HUES6 (cell line): Measurements from ENCODE around the gene HOXD1.

ENCODE experiments used
- H3K27ac ChIP-seq: 2 replicates; pipeline ENCODE4 v1.7.0; 2013; ENCODE audit warnings: low read depth, mild to moderate bottlenecking, low read length, inconsistent platforms
- H3K27me3 ChIP-seq: 2 replicates; pipeline ENCODE4 v1.6.1; 2013; ENCODE audit warnings: low read length; ENCODE audit not compliant: control insufficient read depth, insufficient read depth
- H3K36me3 ChIP-seq: 2 replicates; pipeline ENCODE4 v1.6.1; 2013; ENCODE audit warnings: low read length; ENCODE audit not compliant: control insufficient read depth, insufficient read depth
- H3K4me1 ChIP-seq: 2 replicates; pipeline ENCODE4 v1.6.1; 2013; ENCODE audit warnings: low read length; ENCODE audit not compliant: control insufficient read depth, insufficient read depth
- H3K4me3 ChIP-seq: 2 replicates; pipeline ENCODE4 v1.5.1; 2013; ENCODE audit warnings: low read depth, low read length
- H3K9ac ChIP-seq: one replicate; pipeline ENCODE4 v1.6.1; 2013; ENCODE audit warnings: mild to moderate bottlenecking, low read length
- H3K9me3 ChIP-seq: 2 replicates; pipeline ENCODE4 v1.6.1; 2013; ENCODE audit warnings: low read depth, low read length; ENCODE audit not compliant: control insufficient read depth, insufficient read depth

Gene HOXD1

GRCh38 chr2:176193048-176193447 is 4.6 kb downstream of the HOXD1 start:
- Histone ChIP-seq H3K9ac (no peak overlapping the region), H3K36me3 (no peaks in the 10 kb centered on the region), H3K27ac (no peak overlapping the region), H3K9me3 (no peaks in the 10 kb centered on the region), H3K4me1 (peaks cover 26% of the 10 kb centered on the region), H3K27me3 (peaks cover 86% of the 10 kb centered on the region), H3K4me3 (no peak overlapping the region)

GRCh38 chr2:176199902-176200301 is 11.4 kb downstream of the HOXD1 start:
- H3K27me3 ChIP-seq: peaks cover 23% of the 10 kb centered on the region
- no peak overlapping the region for H3K4me3 ChIP-seq
- H3K9me3 ChIP-seq: no peaks in the 10 kb centered on the region
- no peak overlapping the region for H3K9ac ChIP-seq
- no peak overlapping the region for H3K27ac ChIP-seq
- no peaks in the 10 kb centered on the region for H3K4me1 ChIP-seq
- H3K36me3 ChIP-seq: no peaks in the 10 kb centered on the region

GRCh38 chr2:176200971-176201370 is 12.5 kb downstream of the HOXD1 start:
- no peaks in the 10 kb centered on the region for H3K36me3 ChIP-seq
- H3K4me3 ChIP-seq: no peak overlapping the region
- H3K9me3 ChIP-seq: no peaks in the 10 kb centered on the region
- H3K27ac ChIP-seq: no peak overlapping the region
- H3K4me1 ChIP-seq: no peaks in the 10 kb centered on the region
- no peak overlapping the region for H3K9ac ChIP-seq
- H3K27me3 ChIP-seq: peaks cover 18% of the 10 kb centered on the region

GRCh38 chr2:176202491-176202890 is 14.0 kb downstream of the HOXD1 start:
- Histone ChIP-seq H3K9ac (no peak overlapping the region), H3K27ac (no peak overlapping the region), H3K4me1 (no peaks in the 10 kb centered on the region), H3K4me3 (no peak overlapping the region), H3K36me3 (no peaks in the 10 kb centered on the region), H3K27me3 (peaks cover 9% of the 10 kb centered on the region; the same call in 1 of the 2 replicates), H3K9me3 (no peaks in the 10 kb centered on the region)

GRCh38 chr2:176205126-176205525 is 16.7 kb downstream of the HOXD1 start:
- H3K4me1 ChIP-seq: no peaks in the 10 kb centered on the region
- H3K27me3 ChIP-seq: peaks cover 5% of the 10 kb centered on the region; the same call in 1 of the 2 replicates
- no peaks in the 10 kb centered on the region for H3K9me3 ChIP-seq
- H3K9ac ChIP-seq: no peak overlapping the region
- no peak overlapping the region for H3K27ac ChIP-seq
- H3K36me3 ChIP-seq: no peaks in the 10 kb centered on the region
- H3K4me3 ChIP-seq: no peak overlapping the region

- H3K36me3 ChIP-seq: no peaks in the 10 kb centered on the region
- H3K27me3 ChIP-seq: peaks cover 5% of the 10 kb centered on the region; the same call in 1 of the 2 replicates
- no peaks in the 10 kb centered on the region for H3K4me1 ChIP-seq
- no peak overlapping the region for H3K4me3 ChIP-seq
- no peak overlapping the region for H3K9ac ChIP-seq
- no peak overlapping the region for H3K27ac ChIP-seq
- no peaks in the 10 kb centered on the region for H3K9me3 ChIP-seq
Observed at GRCh38 chr2:176206136-176206535, 17.7 kb downstream of the HOXD1 start.

GRCh38 chr2:176206682-176207081 is 18.2 kb downstream of the HOXD1 start:
- H3K27me3 ChIP-seq: peaks cover 5% of the 10 kb centered on the region; the same call in 1 of the 2 replicates
- H3K9me3 ChIP-seq: no peaks in the 10 kb centered on the region
- no peak overlapping the region for H3K4me3 ChIP-seq
- no peak overlapping the region for H3K9ac ChIP-seq
- H3K4me1 ChIP-seq: no peaks in the 10 kb centered on the region
- no peak overlapping the region for H3K27ac ChIP-seq
- H3K36me3 ChIP-seq: no peaks in the 10 kb centered on the region

- Histone ChIP-seq H3K27ac (no peak overlapping the region), H3K4me3 (no peak overlapping the region), H3K27me3 (0 out of 2 replicates have a peak, but pooled peaks cover 2% of the 10 kb centered on the region), H3K9ac (no peak overlapping the region), H3K9me3 (no peaks in the 10 kb centered on the region), H3K36me3 (no peaks in the 10 kb centered on the region), H3K4me1 (no peaks in the 10 kb centered on the region)
Observed at GRCh38 chr2:176211110-176211509, 22.6 kb downstream of the HOXD1 start.

- H3K4me1 ChIP-seq: no peaks in the 10 kb centered on the region
- no peaks in the 10 kb centered on the region for H3K36me3 ChIP-seq
- H3K4me3 ChIP-seq: no peak overlapping the region
- no peaks in the 10 kb centered on the region for H3K9me3 ChIP-seq
- H3K27me3 ChIP-seq: 0 out of 2 replicates have a peak, but pooled peaks cover 2% of the 10 kb centered on the region
- no peak overlapping the region for H3K9ac ChIP-seq
- H3K27ac ChIP-seq: no peak overlapping the region
Observed at GRCh38 chr2:176212276-176212675, 23.8 kb downstream of the HOXD1 start.

GRCh38 chr2:176213406-176213805 is 24.9 kb downstream of the HOXD1 start:
- Histone ChIP-seq H3K4me3 (no peak overlapping the region), H3K9ac (no peak overlapping the region), H3K36me3 (no peaks in the 10 kb centered on the region), H3K9me3 (no peaks in the 10 kb centered on the region), H3K27me3 (0 out of 2 replicates have a peak, but pooled peaks cover 2% of the 10 kb centered on the region), H3K27ac (no peak overlapping the region), H3K4me1 (no peaks in the 10 kb centered on the region)

- H3K4me3 ChIP-seq: no peak overlapping the region
- no peak overlapping the region for H3K9ac ChIP-seq
- peaks cover 5% of the 10 kb centered on the region; the same call in 1 of the 2 replicates for H3K27me3 ChIP-seq
- no peak overlapping the region for H3K27ac ChIP-seq
- no peaks in the 10 kb centered on the region for H3K9me3 ChIP-seq
- H3K36me3 ChIP-seq: no peaks in the 10 kb centered on the region
- no peaks in the 10 kb centered on the region for H3K4me1 ChIP-seq
Observed at GRCh38 chr2:176227874-176228273, 39.4 kb downstream of the HOXD1 start.

- Histone ChIP-seq H3K9me3 (no peaks in the 10 kb centered on the region), H3K9ac (no peak overlapping the region), H3K27me3 (no peaks in the 10 kb centered on the region), H3K36me3 (no peaks in the 10 kb centered on the region), H3K4me3 (no peak overlapping the region), H3K4me1 (no peaks in the 10 kb centered on the region), H3K27ac (no peak overlapping the region)
Observed at GRCh38 chr2:176234156-176234555, 45.7 kb downstream of the HOXD1 start.
